H1 (cell line): ENCODE results near the gene UGT1A3. TPM values are rescaled to one million over a fixed set of nuclear protein-coding genes. Genes with fewer than 3 reads are reported as not detected.
A peak's percentile ranks its signal among the peaks of the same experiment; 100 is the strongest.

Experiments
- CTCF ChIA-PET: fragments of 300-600 bp; sonication (Branson Sonifier 250); formaldehyde crosslinking; loops from one replicate; lab custom pipeline; 2021; ENCODE audit not compliant: partially characterized antibody; lab: Charles Lee
- POLR2A ChIA-PET: fragments of 300-600 bp; sonication (Branson Sonifier 250); formaldehyde crosslinking; loops from one replicate; lab custom pipeline; 2021; ENCODE audit warnings: inconsistent platforms; ENCODE audit not compliant: partially characterized antibody; lab: Charles Lee
- DNase-seq, 2 experiments: peaks; one replicate each; pipeline versions ENCODE4 v3.0.0 to v3.0.0-alpha.2; 2010 to 2022; ENCODE audit warnings: low spot score in 2 of 2, low read depth in 1 of 2, mixed read lengths in 1 of 2
- FAIRE-seq: peaks from 2 replicates; lab custom pipeline; 2011; peaks lifted over from hg19 to GRCh38; lab: Jason Lieb, UNC
- H2AFZ ChIP-seq: 2 replicates; pipeline ENCODE4 v1.8.1; 2012; ENCODE audit warnings: low read length, inconsistent platforms
- H2AK5ac ChIP-seq: 2 replicates; pipeline ENCODE4 v1.6.1; 2013; ENCODE audit warnings: low read depth, low read length
- H2BK120ac ChIP-seq: replicated peaks from 2 replicates; pipeline ENCODE3; 2013; ENCODE audit warnings: low read depth, low read length, inconsistent platforms
- H2BK12ac ChIP-seq: 2 replicates; pipeline ENCODE4 v1.6.1; 2013; ENCODE audit warnings: low read depth, low read length
- H2BK15ac ChIP-seq: 2 replicates; pipeline ENCODE4 v1.6.1; 2013; ENCODE audit warnings: low read length
- H2BK20ac ChIP-seq: 2 replicates; pipeline ENCODE4 v1.6.1; 2013; ENCODE audit warnings: low read length
- H2BK5ac ChIP-seq: 2 replicates; pipeline ENCODE4 v1.6.1; 2013; ENCODE audit warnings: low read depth, low read length
- H3K14ac ChIP-seq: 2 replicates; pipeline ENCODE4 v1.6.1; 2013; ENCODE audit warnings: inconsistent platforms; ENCODE audit not compliant: insufficient read length
- H3K18ac ChIP-seq: 2 replicates; pipeline ENCODE4 v1.6.1; 2013; ENCODE audit warnings: low read length; ENCODE audit errors: extremely low read depth
- H3K23ac ChIP-seq: 2 replicates; pipeline ENCODE4 v1.6.1; 2013; ENCODE audit warnings: inconsistent platforms; ENCODE audit not compliant: insufficient read length
- H3K23me2 ChIP-seq: 2 replicates; pipeline ENCODE4 v1.6.1; 2013; ENCODE audit warnings: low read depth, low read length
- H3K27ac ChIP-seq: 2 replicates; pipeline ENCODE4 v1.6.1; 2011; ENCODE audit warnings: low read depth, low read length, inconsistent platforms
- H3K27me3 ChIP-seq, 4 experiments: replicated peaks in 1 of 4; 1 replicate in 1 of 4; 2 replicates in 3 of 4; pipeline versions ENCODE4 v1.6.1 to v1.8.1; 2011 to 2013; ENCODE audit warnings: low read length in 3 of 4, mild to moderate bottlenecking in 3 of 4, inconsistent platforms in 2 of 4, mixed read lengths in 2 of 4, moderate library complexity in 1 of 4; ENCODE audit not compliant: control insufficient read depth in 3 of 4, insufficient read depth in 3 of 4; ENCODE audit errors: extremely low read depth in 1 of 4
- H3K36me3 ChIP-seq, 4 experiments: 2 replicates each; pipeline versions ENCODE4 v1.6.1 to v1.8.1; 2011 to 2013; ENCODE audit warnings: mild to moderate bottlenecking in 4 of 4, low read length in 3 of 4, moderate library complexity in 2 of 4, control low read depth in 1 of 4, inconsistent platforms in 1 of 4; ENCODE audit not compliant: insufficient read depth in 4 of 4, control insufficient read depth in 2 of 4
- H3K4ac ChIP-seq: replicated peaks from 2 replicates; pipeline ENCODE3; 2013; ENCODE audit warnings: low read length, low read depth, mixed read lengths, inconsistent platforms; ENCODE audit not compliant: insufficient read length
- H3K4me1 ChIP-seq, 4 experiments: replicated peaks in 1 of 4; 1 replicate in 1 of 4; 2 replicates in 3 of 4; pipeline versions ENCODE4 v1.6.1 to v1.8.1; 2011 to 2013; ENCODE audit warnings: low read length in 3 of 4, inconsistent platforms in 2 of 4, mixed read lengths in 1 of 4; ENCODE audit not compliant: insufficient read depth in 4 of 4, control insufficient read depth in 3 of 4
- H3K4me2 ChIP-seq, 2 experiments: 2 replicates each; pipeline versions ENCODE4 v1.6.1 to v1.8.1; 2011 to 2013; ENCODE audit warnings: low read depth in 2 of 2, low read length in 2 of 2, control low read depth in 1 of 2, inconsistent platforms in 1 of 2, mild to moderate bottlenecking in 1 of 2; ENCODE audit not compliant: insufficient read depth in 1 of 2
- H3K4me3 ChIP-seq, 4 experiments: fragments of 200-600, 300-600 bp in 1 of 4; sonication (generic), shearing (Covaris generic), sonication (Bioruptor Twin) in 1 of 4; 2 replicates each; pipeline versions ENCODE4 v1.5.1 to v1.8.1; 2011 to 2016; ENCODE audit warnings: low read length in 4 of 4, low read depth in 3 of 4, control low read depth in 2 of 4, inconsistent platforms in 2 of 4, mild to moderate bottlenecking in 2 of 4, mixed read lengths in 1 of 4, moderate library complexity in 1 of 4; ENCODE audit not compliant: insufficient read depth in 2 of 4; ENCODE audit errors: extremely low read depth in 1 of 4
- H3K56ac ChIP-seq: replicated peaks from 2 replicates; pipeline ENCODE3; 2013; ENCODE audit warnings: low read depth, mild to moderate bottlenecking, mixed read lengths, low read length, inconsistent platforms; ENCODE audit not compliant: insufficient read length
- H3K79me1 ChIP-seq: 2 replicates; pipeline ENCODE4 v1.6.1; 2013; ENCODE audit warnings: low read depth, low read length, control low read depth
- H3K79me2 ChIP-seq, 2 experiments: 2 replicates each; pipeline versions ENCODE4 v1.6.1 to v1.8.1; 2012 to 2013; ENCODE audit warnings: low read length in 2 of 2, mild to moderate bottlenecking in 2 of 2, inconsistent platforms in 1 of 2; ENCODE audit not compliant: insufficient read depth in 2 of 2, control insufficient read depth in 1 of 2
- H3K9ac ChIP-seq, 4 experiments: replicated peaks in 1 of 4; 1 replicate in 1 of 4; 2 replicates in 3 of 4; pipeline versions ENCODE4 v1.6.1 to v1.8.1; 2011 to 2013; ENCODE audit warnings: low read depth in 3 of 4, low read length in 3 of 4, control low read depth in 2 of 4, mild to moderate bottlenecking in 2 of 4, moderate library complexity in 2 of 4, inconsistent platforms in 1 of 4; ENCODE audit errors: extremely low read depth in 1 of 4
- H3K9me3 ChIP-seq, 2 experiments: 2 replicates each; pipeline versions ENCODE4 v1.6.1 to v1.8.1; 2012 to 2013; ENCODE audit warnings: mild to moderate bottlenecking in 2 of 2, moderate library complexity in 2 of 2, control low read depth in 1 of 2, inconsistent platforms in 1 of 2, low read depth in 1 of 2, low read length in 1 of 2, mixed read lengths in 1 of 2; ENCODE audit not compliant: insufficient read depth in 2 of 2
- H4K20me1 ChIP-seq, 2 experiments: replicated peaks in 1 of 2; 2 replicates each; pipeline versions ENCODE3 to v1.8.1; 2011 to 2013; ENCODE audit warnings: inconsistent platforms in 2 of 2, low read length in 2 of 2, mild to moderate bottlenecking in 1 of 2; ENCODE audit not compliant: insufficient read depth in 2 of 2, control insufficient read depth in 1 of 2
- H4K5ac ChIP-seq: 2 replicates; pipeline ENCODE4 v1.6.1; 2013; ENCODE audit warnings: low read length, low read depth, mixed read lengths, inconsistent platforms; ENCODE audit not compliant: insufficient read length
- H4K8ac ChIP-seq: 2 replicates; pipeline ENCODE4 v1.8.0; 2013; ENCODE audit warnings: mild to moderate bottlenecking, moderate library complexity, low read length, inconsistent platforms; ENCODE audit not compliant: insufficient read depth; ENCODE audit errors: extremely low read depth
- H4K91ac ChIP-seq: replicated peaks from 2 replicates; pipeline ENCODE3; 2013; ENCODE audit warnings: low read length, mixed read lengths, inconsistent platforms; ENCODE audit not compliant: insufficient read length
- CTCF ChIP-seq, 3 experiments: IDR thresholded peaks; 1 replicate in 2 of 3; 2 replicates in 1 of 3; pipeline versions ENCODE4 v1.5.1 to v1.6.1; 2011; ENCODE audit warnings: low read length in 3 of 3, mild to moderate bottlenecking in 3 of 3, inconsistent platforms in 2 of 3, low read depth in 1 of 3, moderate library complexity in 1 of 3; ENCODE audit not compliant: insufficient read depth in 1 of 3; ENCODE audit errors: control extremely low read depth in 1 of 3
- RAD21 ChIP-seq, 2 experiments: IDR thresholded peaks in 1 of 2; conservative IDR thresholded peaks in 1 of 2; 2 replicates each; pipeline ENCODE4 v1.6.1; 2011; ENCODE audit warnings: low read depth in 2 of 2, low read length in 2 of 2, improper control_type of control experiment in 1 of 2, inconsistent platforms in 1 of 2, mild to moderate bottlenecking in 1 of 2, moderate library complexity in 1 of 2
- SP1 ChIP-seq: IDR thresholded peaks from 2 replicates; pipeline ENCODE4 v1.6.1; 2011; ENCODE audit warnings: low read depth, low read length
- WGBS, 2 experiments: shearing (Covaris generic) in 1 of 2; methylation state at CpG; one replicate each; pipeline versions ENCODE4 v1.1.6 to v1.1.7; 2013 to 2015; ENCODE audit warnings: low lambda C conversion rate in 2 of 2, mixed read lengths in 2 of 2, inconsistent platforms in 1 of 2, low coverage in 1 of 2, missing lambda C conversion rate in 1 of 2; ENCODE audit not compliant: insufficient replicate concordance in 2 of 2, insufficient coverage in 1 of 2, insufficient read length in 1 of 2; ENCODE audit errors: extremely low coverage in 1 of 2, missing lambda C conversion rate in 1 of 2; 5-methylcytosine and 5-hydroxymethylcytosine counted together
- polyA plus RNA-seq, 7 experiments: library from polyadenylated mRNA; depleted of rRNA in 3 of 7; stranded (reverse) in 5 of 7; unstranded in 2 of 7; fragments of >200 nt in 5 of 7; fragments of 200-250 nt in 2 of 7; gene quantifications; 1 replicate in 5 of 7; 2 replicates in 1 of 7; 4 replicates in 1 of 7; pipeline versions ENCODE4 v1.2.1 to v1.2.3, GENCODE V29; 2011 to 2013; ENCODE audit warnings: missing spikeins in 2 of 7, mixed read lengths in 2 of 7
- total RNA-seq: library from RNA; stranded (reverse); fragmentation: NEBNext Ultra II Directional; extraction: Animal tissue kit (Norgen Biotek cat#: 25700); gene quantifications from 2 replicates; pipeline ENCODE4 v1.2.1, GENCODE V29; 2021

The UGT1A3 gene
- total and polyA plus RNA-seq, 2 of the 8 experiments (the other 6 are each of a cell fraction or from before 2014, with no cell fraction given) = not detected

- Histone ChIP-seq H2BK15ac (no peak overlapping the region; the same call in 1 of the 2 replicates), H3K4me2 (no peak overlapping the region), H4K91ac (no peak overlapping the region), H4K8ac (no peak overlapping the region), H3K4me1 (no peaks in the 10 kb centered on the region), H3K23ac (no peak overlapping the region), H3K4ac (no peak overlapping the region), H3K36me3 (no peaks in the 10 kb centered on the region), H3K23me2 (no peaks in the 10 kb centered on the region), H3K27me3 (no peaks in the 10 kb centered on the region), H2BK20ac (no peak overlapping the region), H2AFZ (no peak overlapping the region), H3K79me2 (no peaks in the 10 kb centered on the region), H4K5ac (no peak overlapping the region), H3K9ac (no peak overlapping the region), H2AK5ac (0 out of 2 replicates have a peak overlapping the region, but pooled peaks have one; percentile 82), H2BK120ac (no peak overlapping the region), H3K79me1 (no peaks in the 10 kb centered on the region), H2BK12ac (no peak overlapping the region), H3K27ac (no peak overlapping the region), H3K4me3 (no peak overlapping the region), H2BK5ac (no peak overlapping the region), H3K56ac (no peak overlapping the region), H3K9me3 (peaks cover 0 to 4% of the 10 kb centered on the region in 2 experiments; a peak in 2 of 4 replicates), H3K14ac (no peak overlapping the region), H4K20me1 (no peaks in the 10 kb centered on the region), H3K18ac (no peak overlapping the region)
- TF ChIP-seq CTCF (IDR thresholded peaks at IDR 0.05; ENCODE audit: control extremely low read depth in 1 of 3, insufficient read depth in 1 of 3, low read depth in 1 of 3, low read length in 3 of 3) (peak in 1 of 3 experiments; percentile 14; a peak in 2 of 4 replicates), RAD21 (IDR thresholded peaks at IDR 0.05 in 1 of 2, conservative IDR thresholded peaks at IDR 0.05 in 1 of 2; ENCODE audit: low read depth in 2 of 2, low read length in 2 of 2) (peak in 1 of 2 experiments; percentile 27; a peak in 2 of 4 replicates), SP1 (no peak)
- DNase-seq (peak in 1 of 2 experiments; percentile 29), FAIRE-seq (no peak)
- WGBS, 2 experiments = 83% methylated on average over 12 of the region's 12 CpGs; no CpG with 5 or more reads in 1 of the 2 experiments
- ChIA-PET POLR2A (no interaction called here), CTCF (no interaction called here)
Measured at GRCh38 chr2:233807215-233807865, 78.5 kb downstream of the UGT1A3 start.
